GM12878 (cell line): ENCODE results near the gene MRPS5. TPM values are rescaled to one million over a fixed set of nuclear protein-coding genes. Genes with fewer than 3 reads are reported as not detected.
A peak's percentile ranks its signal among the peaks of the same experiment; 100 is the strongest.

ENCODE experiments used
- ATAC-seq: fragments of 200-7000 bp; cut with Tn5 transposase; 3 replicates; pipeline ENCODE4 v1.9.1; 2020; ENCODE audit warnings: mild to moderate bottlenecking, moderate library complexity
- BruUV-seq: library from RNA; stranded (reverse); fragments of 400-500 nt; replicated peaks from 2 replicates; lab custom pipeline; 2021; lab: Mats Ljungman, UMichigan
- CTCF ChIA-PET: fragments of 300-600 bp; sonication (Branson Sonifier 250); formaldehyde crosslinking; extraction: SDS; loops from one replicate; lab custom pipeline; 2021; ENCODE audit warnings: inconsistent platforms; lab: Yijun Ruan, JAX
- POLR2A ChIA-PET: fragments of 350-600 bp; formaldehyde crosslinking; extraction: SDS; loops from one replicate; lab custom pipeline; 2021; ENCODE audit warnings: inconsistent platforms; lab: Charles Lee
- RAD21 ChIA-PET: fragments of 300-600 bp; sonication (Branson Sonifier 250); formaldehyde crosslinking; loops from one replicate; lab custom pipeline; 2023; ENCODE audit warnings: antibody characterized with exemption; ENCODE audit not compliant: unreplicated experiment; lab: Charles Lee
- SMC1A ChIA-PET: fragments of 300-600 bp; sonication (Branson Sonifier 250); formaldehyde crosslinking; loops from one replicate; lab custom pipeline; 2023; ENCODE audit not compliant: unreplicated experiment, uncharacterized antibody; lab: Charles Lee
- DNase-seq: peaks from one replicate; pipeline ENCODE4 v3.0.0-alpha.2; 2011; ENCODE audit warnings: low read depth, low spot score
- FAIRE-seq: peaks from 3 replicates; lab custom pipeline; 2011; peaks lifted over from hg19 to GRCh38; lab: Jason Lieb, UNC
- H2AFZ ChIP-seq: 2 replicates; pipeline ENCODE4 v1.6.0; 2011; ENCODE audit warnings: low read depth, low read length, control low read depth; ENCODE audit not compliant: control insufficient read depth
- H3K27ac ChIP-seq: 2 replicates; pipeline ENCODE4 v1.5.1; 2011; ENCODE audit warnings: control low read depth; ENCODE audit not compliant: control insufficient read depth, insufficient read depth
- H3K27me3 ChIP-seq, 2 experiments: replicated peaks in 1 of 2; 2 replicates each; pipeline versions ENCODE4 v1.6.0 to v1.6.1; 2011; ENCODE audit warnings: low read length in 1 of 2; ENCODE audit not compliant: control insufficient read depth in 2 of 2, insufficient read depth in 2 of 2
- H3K36me3 ChIP-seq, 2 experiments: 2 replicates each; pipeline ENCODE4 v1.5.1; 2011; ENCODE audit warnings: low read length in 1 of 2; ENCODE audit not compliant: control insufficient read depth in 2 of 2, insufficient read depth in 2 of 2
- H3K4me1 ChIP-seq: 2 replicates; pipeline ENCODE4 v1.6.1; 2011; ENCODE audit warnings: mild to moderate bottlenecking, low read length, moderate library complexity, mixed read lengths; ENCODE audit not compliant: control insufficient read depth, insufficient read depth
- H3K4me2 ChIP-seq: 2 replicates; pipeline ENCODE4 v1.6.0; 2011; ENCODE audit warnings: control low read depth; ENCODE audit not compliant: control insufficient read depth, insufficient read depth
- H3K4me3 ChIP-seq: fragments of 200-600 bp; sonication (generic); 2 replicates; pipeline ENCODE4 v1.5.1; 2016
- H3K79me2 ChIP-seq: 2 replicates; pipeline ENCODE4 v1.6.0; 2011; ENCODE audit warnings: low read length; ENCODE audit not compliant: control insufficient read depth, insufficient read depth
- H3K9ac ChIP-seq: 2 replicates; pipeline ENCODE4 v1.8.0; 2011; ENCODE audit warnings: low read length, control low read depth, mixed read lengths; ENCODE audit not compliant: control insufficient read depth, insufficient read depth
- H3K9me3 ChIP-seq: replicated peaks from 3 replicates; pipeline ENCODE4 v1.5.1; 2011; ENCODE audit warnings: mild to moderate bottlenecking, low read length; ENCODE audit not compliant: control insufficient read depth, insufficient read depth
- H4K20me1 ChIP-seq: 2 replicates; pipeline ENCODE4 v1.6.0; 2011; ENCODE audit not compliant: control insufficient read depth, insufficient read depth
- ASH2L ChIP-seq: fragments of 300-600, 200-600 bp; sonication (generic); IDR thresholded peaks from 2 replicates; pipeline ENCODE4 v1.6.1; 2017; ENCODE audit warnings: low read depth, mild to moderate bottlenecking, borderline replicate concordance
- EED ChIP-seq: sonication (generic); IDR thresholded peaks from 2 replicates; pipeline ENCODE4 v1.6.1; 2016; ENCODE audit warnings: antibody characterized with exemption, low read depth
- EGR1 ChIP-seq, 2 experiments: IDR thresholded peaks; 1 replicate in 1 of 2; 2 replicates in 1 of 2; pipeline ENCODE4 v1.6.1; 2011 to 2012; ENCODE audit warnings: low read depth in 2 of 2, low read length in 2 of 2, borderline replicate concordance in 1 of 2, mild to moderate bottlenecking in 1 of 2, moderate library complexity in 1 of 2
- ETV6 ChIP-seq, 2 experiments: fragments of 450-650 bp in 1 of 2; IDR thresholded peaks in 1 of 2; conservative IDR thresholded peaks in 1 of 2; 2 replicates each; pipeline ENCODE4 v1.6.1; 2014; ENCODE audit warnings: antibody characterized with exemption in 1 of 2, borderline replicate concordance in 1 of 2, low read depth in 1 of 2, mild to moderate bottlenecking in 1 of 2, moderate library complexity in 1 of 2
- GATAD2B ChIP-seq: fragments of 450-650 bp; conservative IDR thresholded peaks from 2 replicates; pipeline ENCODE4 v1.6.1; 2017; ENCODE audit warnings: low read depth, mild to moderate bottlenecking, moderate library complexity
- KAT2A ChIP-seq: conservative IDR thresholded peaks from 2 replicates; pipeline ENCODE4 v1.6.1; 2011; ENCODE audit warnings: low read depth, low read length; ENCODE audit not compliant: control insufficient read depth
- MEF2B ChIP-seq: fragments of 450-650 bp; IDR thresholded peaks from 2 replicates; pipeline ENCODE4 v1.6.1; 2018; ENCODE audit warnings: mild to moderate bottlenecking, moderate library complexity; ENCODE audit not compliant: partially characterized antibody, poor library complexity, severe bottlenecking
- RFX5 ChIP-seq: IDR thresholded peaks from 2 replicates; pipeline ENCODE4 v1.6.1; 2011; ENCODE audit warnings: low read depth, low read length, improper control_type of control experiment
- SP1 ChIP-seq: IDR thresholded peaks from one replicate; pipeline ENCODE4 v1.6.1; 2011; ENCODE audit warnings: low read depth, low read length
- WGBS: methylation state at CpG from one replicate; pipeline ENCODE4 v1.1.6; 2016; ENCODE audit warnings: low lambda C conversion rate; ENCODE audit not compliant: insufficient replicate concordance, insufficient coverage; ENCODE audit errors: missing lambda C conversion rate; 5-methylcytosine and 5-hydroxymethylcytosine counted together
- in situ Hi-C: fragments of 300-500 bp; cut with MboI; formaldehyde crosslinking; loops from 9 replicates; pipeline ENCODE4 v1.14.3; 2018; ENCODE audit warnings: mixed read lengths
- intact Hi-C: fragments of 100-400 bp; cut with micrococcal nuclease; formaldehyde crosslinking; loops from one replicate; pipeline ENCODE4 v1.14.2; 2022; ENCODE audit not compliant: unreplicated experiment
- polyA plus RNA-seq, 11 experiments: library from polyadenylated mRNA; depleted of rRNA in 4 of 11; unstranded in 6 of 11; stranded (reverse) in 5 of 11; fragments of >200 nt; fragmentation: Nextera tagmentation in 4 of 11; fragmentation: Illumina TruSeq in 1 of 11; extraction: Ambion mirVana in 4 of 11; extraction: Trizol in 1 of 11; gene quantifications; 1 replicate in 1 of 11; 2 replicates in 10 of 11; pipeline versions ENCODE4 v1.2.1 to v1.2.3, GENCODE V29; 2011 to 2016; ENCODE audit warnings: inconsistent platforms in 2 of 11, missing spikeins in 2 of 11, low read depth in 1 of 11
- total RNA-seq, 4 experiments: library from RNA; depleted of rRNA in 3 of 4; stranded (reverse); fragments of >200 nt in 3 of 4; fragmentation: Illumina TruSeq in 1 of 4; extraction: Trizol in 1 of 4; gene quantifications; 2 replicates each; pipeline versions ENCODE4 v1.2.1 to v1.2.3, GENCODE V29; 2013 to 2021
- TF ChIP-seq, protein P1 (sequence below): fragments of 450-650 bp; formaldehyde crosslinking; IDR thresholded peaks from 2 replicates; pipeline ENCODE4 v1.4.0; 2022; ENCODE audit warnings: mild to moderate bottlenecking, moderate library complexity
- TF ChIP-seq, protein P2 (sequence below): IDR thresholded peaks from 2 replicates; pipeline ENCODE4 v1.6.1; 2012; ENCODE audit warnings: low read depth, low read length, improper control_type of control experiment
- TF ChIP-seq, protein P3 (sequence below): IDR thresholded peaks from 2 replicates; pipeline ENCODE4 v1.6.1; 2011; ENCODE audit warnings: low read depth, mild to moderate bottlenecking, low read length, moderate library complexity, borderline replicate concordance; ENCODE audit errors: extremely low read depth
- TF ChIP-seq, protein P4 (sequence below): fragments of 450-650 bp; IDR thresholded peaks from 2 replicates; pipeline ENCODE4 v1.6.1; 2017; ENCODE audit warnings: mild to moderate bottlenecking

MRPS5 gene
- total and polyA plus RNA-seq, 10 of the 15 experiments (the other 5 are each of a cell fraction or from before 2014, with no cell fraction given) = 54.8 to 93.0 (median 76.3) TPM

GRCh38 chr2:95051626-95052025 is 70.0 kb downstream of the MRPS5 start (continued):
- TF ChIP-seq, protein P1, sequence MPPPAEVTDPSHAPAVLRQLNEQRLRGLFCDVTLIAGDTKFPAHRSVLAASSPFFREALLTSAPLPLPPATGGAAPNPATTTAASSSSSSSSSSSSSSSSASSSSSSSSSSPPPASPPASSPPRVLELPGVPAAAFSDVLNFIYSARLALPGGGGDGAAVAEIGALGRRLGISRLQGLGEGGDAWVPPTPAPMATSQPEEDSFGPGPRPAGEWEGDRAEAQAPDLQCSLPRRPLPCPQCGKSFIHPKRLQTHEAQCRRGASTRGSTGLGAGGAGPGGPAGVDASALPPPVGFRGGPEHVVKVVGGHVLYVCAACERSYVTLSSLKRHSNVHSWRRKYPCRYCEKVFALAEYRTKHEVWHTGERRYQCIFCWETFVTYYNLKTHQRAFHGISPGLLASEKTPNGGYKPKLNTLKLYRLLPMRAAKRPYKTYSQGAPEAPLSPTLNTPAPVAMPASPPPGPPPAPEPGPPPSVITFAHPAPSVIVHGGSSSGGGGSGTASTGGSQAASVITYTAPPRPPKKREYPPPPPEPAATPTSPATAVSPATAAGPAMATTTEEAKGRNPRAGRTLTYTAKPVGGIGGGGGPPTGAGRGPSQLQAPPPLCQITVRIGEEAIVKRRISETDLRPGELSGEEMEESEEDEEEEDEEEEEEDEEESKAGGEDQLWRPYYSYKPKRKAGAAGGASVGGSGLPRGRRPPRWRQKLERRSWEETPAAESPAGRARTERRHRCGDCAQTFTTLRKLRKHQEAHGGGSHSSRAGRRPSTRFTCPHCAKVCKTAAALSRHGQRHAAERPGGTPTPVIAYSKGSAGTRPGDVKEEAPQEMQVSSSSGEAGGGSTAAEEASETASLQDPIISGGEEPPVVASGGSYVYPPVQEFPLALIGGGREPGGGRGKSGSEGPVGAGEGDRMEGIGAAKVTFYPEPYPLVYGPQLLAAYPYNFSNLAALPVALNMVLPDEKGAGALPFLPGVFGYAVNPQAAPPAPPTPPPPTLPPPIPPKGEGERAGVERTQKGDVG (CRISPR knock-in tag) = no peak
- no peak for TF ChIP-seq ETV6 (conservative IDR thresholded peaks at IDR 0.05 in 1 of 2, IDR thresholded peaks at IDR 0.05 in 1 of 2; ENCODE audit: borderline replicate concordance in 1 of 2, low read depth in 1 of 2)

DNA sequence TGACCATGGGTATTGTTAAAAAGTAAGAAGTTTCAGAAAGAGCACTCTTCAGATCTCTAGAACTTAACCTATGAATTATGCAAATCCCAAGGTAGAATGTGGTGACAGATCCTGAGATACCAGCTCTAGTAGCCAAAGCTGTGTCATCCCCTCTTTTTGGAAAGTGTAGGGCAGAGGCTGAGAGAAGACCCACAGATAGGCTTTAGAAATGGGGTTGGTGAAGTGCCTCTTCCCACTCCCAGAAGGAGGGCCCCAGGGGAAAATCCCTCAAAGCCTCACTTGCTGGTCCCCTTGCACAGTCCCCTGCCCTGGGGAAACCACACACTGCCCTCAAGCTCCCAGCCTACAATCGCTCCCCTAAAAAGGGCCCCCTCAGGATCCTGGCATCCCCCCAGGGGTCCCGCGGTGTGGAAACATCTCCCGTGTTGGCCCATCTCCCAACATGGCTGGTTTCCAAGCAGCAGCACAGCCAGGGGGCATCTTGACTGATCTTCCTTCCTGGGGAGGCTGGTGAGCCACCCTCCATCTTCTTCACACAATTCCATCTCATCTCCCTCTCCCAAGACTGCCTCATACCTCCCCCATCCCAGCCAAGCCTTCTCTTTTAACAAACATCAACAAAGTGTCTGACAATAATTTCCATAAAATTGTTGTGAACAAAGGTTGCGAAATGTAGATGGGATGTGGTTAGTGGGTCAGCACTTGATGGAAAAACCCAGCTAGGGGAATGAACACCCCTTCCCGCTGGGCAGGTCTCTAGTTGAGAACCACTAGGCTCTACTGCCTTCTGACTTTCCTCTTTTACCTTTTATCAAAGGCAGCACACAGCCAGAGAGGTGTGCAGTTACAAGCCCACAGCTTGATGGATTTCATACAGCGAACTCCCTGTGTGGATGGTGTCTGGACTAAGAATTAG is 71.0 kb downstream of the MRPS5 start:
- ChIA-PET RAD21 (interaction anchor here (1.2 to 8.1 kb wide), 4 partner anchors 7 to 26 kb away, joined by 5 to 92 read pairs (median 20); partner anchors contain the start of gene MAL), CTCF (interaction anchor here (1.0 to 7.9 kb wide), 5 partner anchors 9 to 27 kb away, joined by 3 to 134 read pairs (median 3); partner anchors contain the start of gene MAL), POLR2A (interaction anchor here (1.4 to 1.6 kb wide), 2 partner anchors 13 to 26 kb away, joined by 3 to 6 read pairs; no protein-coding TSS in a partner anchor), SMC1A (interaction anchor here (0.8 to 7.8 kb wide), 4 partner anchors 9 to 28 kb away, joined by 3 to 94 read pairs (median 4); partner anchors contain the start of gene MAL)
- intact Hi-C loops = no loop called here
- Histone ChIP-seq H3K4me1 (peaks cover 32% of the 10 kb centered on the region), H3K27ac (peak overlapping the region; percentile 54), H3K9ac (no peak overlapping the region), H3K79me2 (no peaks in the 10 kb centered on the region), H3K4me2 (peak overlapping the region; percentile 37), H4K20me1 (no peaks in the 10 kb centered on the region), H3K36me3 (no peaks in the 10 kb centered on the region), H3K27me3 (no peaks in the 10 kb centered on the region), H3K9me3 (no peaks in the 10 kb centered on the region), H3K4me3 (no peak overlapping the region), H2AFZ (no peak overlapping the region)
- no peak for DNase-seq
- BruUV-seq = no TSS peak
- 43% methylated on average over 7 of the region's 7 CpGs for WGBS
- FAIRE-seq = no peak
- peak; percentile 29 for ATAC-seq
- in situ Hi-C loops = no loop called here
- TF ChIP-seq RFX5 (no peak), EGR1 (IDR thresholded peaks at IDR 0.05; ENCODE audit: borderline replicate concordance in 1 of 2, low read depth in 2 of 2, low read length in 2 of 2) (no peak), SP1 (no peak), GATAD2B (0 out of 2 replicates have a peak, but pooled peaks have one; percentile 31), ASH2L (no peak), MEF2B (peak; percentile 59), KAT2A (no peak), EED (peak; percentile 34; the same call in 1 of the 2 replicates)
- TF ChIP-seq, protein P2, sequence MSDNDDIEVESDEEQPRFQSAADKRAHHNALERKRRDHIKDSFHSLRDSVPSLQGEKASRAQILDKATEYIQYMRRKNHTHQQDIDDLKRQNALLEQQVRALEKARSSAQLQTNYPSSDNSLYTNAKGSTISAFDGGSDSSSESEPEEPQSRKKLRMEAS = no peak
- TF ChIP-seq, protein P3, sequence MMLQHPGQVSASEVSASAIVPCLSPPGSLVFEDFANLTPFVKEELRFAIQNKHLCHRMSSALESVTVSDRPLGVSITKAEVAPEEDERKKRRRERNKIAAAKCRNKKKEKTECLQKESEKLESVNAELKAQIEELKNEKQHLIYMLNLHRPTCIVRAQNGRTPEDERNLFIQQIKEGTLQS = no peak
- TF ChIP-seq, protein P4, sequence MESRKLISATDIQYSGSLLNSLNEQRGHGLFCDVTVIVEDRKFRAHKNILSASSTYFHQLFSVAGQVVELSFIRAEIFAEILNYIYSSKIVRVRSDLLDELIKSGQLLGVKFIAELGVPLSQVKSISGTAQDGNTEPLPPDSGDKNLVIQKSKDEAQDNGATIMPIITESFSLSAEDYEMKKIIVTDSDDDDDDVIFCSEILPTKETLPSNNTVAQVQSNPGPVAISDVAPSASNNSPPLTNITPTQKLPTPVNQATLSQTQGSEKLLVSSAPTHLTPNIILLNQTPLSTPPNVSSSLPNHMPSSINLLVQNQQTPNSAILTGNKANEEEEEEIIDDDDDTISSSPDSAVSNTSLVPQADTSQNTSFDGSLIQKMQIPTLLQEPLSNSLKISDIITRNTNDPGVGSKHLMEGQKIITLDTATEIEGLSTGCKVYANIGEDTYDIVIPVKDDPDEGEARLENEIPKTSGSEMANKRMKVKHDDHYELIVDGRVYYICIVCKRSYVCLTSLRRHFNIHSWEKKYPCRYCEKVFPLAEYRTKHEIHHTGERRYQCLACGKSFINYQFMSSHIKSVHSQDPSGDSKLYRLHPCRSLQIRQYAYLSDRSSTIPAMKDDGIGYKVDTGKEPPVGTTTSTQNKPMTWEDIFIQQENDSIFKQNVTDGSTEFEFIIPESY = no peak
